Measurements from ENCODE around the gene SLC12A6.
A peak's percentile ranks its signal among the peaks of the same experiment; 100 is the strongest.
"Not testable (repeated sequence)": the region's sequence is repeated elsewhere in the genome, so short reads cannot be mapped to it uniquely, and the experiment has no call there.

Gene SLC12A6

GRCh38 chr15:34248190-34248589, 89.4 kb downstream of the SLC12A6 start:
- no peak for FAIRE-seq

- no peak for FAIRE-seq
Observed at GRCh38 chr15:34246276-34246976, 91.2 kb downstream of the SLC12A6 start.

GRCh38 chr15:34243226-34243625, 94.4 kb downstream of the SLC12A6 start:
- no peak for FAIRE-seq

GRCh38 chr15:34242331-34242710, 95.3 kb downstream of the SLC12A6 start:
- FAIRE-seq = no peak

GRCh38 chr15:34241376-34242330, 95.9 kb downstream of the SLC12A6 start:
- FAIRE-seq = peak; percentile 85

GRCh38 chr15:34240537-34240936, 97.0 kb downstream of the SLC12A6 start:
- no peak for FAIRE-seq

GRCh38 chr15:34239151-34239808, 98.3 kb downstream of the SLC12A6 start:
- FAIRE-seq = no peak

GRCh38 chr15:34233614-34234013, 104.0 kb downstream of the SLC12A6 start:
- FAIRE-seq = no peak

GRCh38 chr15:34223904-34224596, 113.5 kb downstream of the SLC12A6 start:
- FAIRE-seq = no peak

- no peak for FAIRE-seq
Observed at GRCh38 chr15:34217587-34218225, 119.9 kb downstream of the SLC12A6 start.

GRCh38 chr15:34216527-34217270, 120.9 kb downstream of the SLC12A6 start:
- FAIRE-seq = no peak

GRCh38 chr15:34214135-34214534, 123.4 kb downstream of the SLC12A6 start:
- FAIRE-seq = no peak

- FAIRE-seq = no peak
Observed at GRCh38 chr15:34213690-34214089, 123.9 kb downstream of the SLC12A6 start.

- FAIRE-seq = peak; percentile 72
Observed at GRCh38 chr15:34209421-34210282, 127.9 kb downstream of the SLC12A6 start, which contains the start of gene KATNBL1. Gene KATNBL1, minus strand, starts transcription at chr15:34210096. Its CDS starts 46,420 bp downstream, at chr15:34163676.

GRCh38 chr15:34206011-34206410, 131.6 kb downstream of the SLC12A6 start:
- no peak for FAIRE-seq

GRCh38 chr15:34203936-34204335, 133.6 kb downstream of the SLC12A6 start:
- FAIRE-seq = no peak

- FAIRE-seq = no peak
Observed at GRCh38 chr15:34203305-34203704, 134.3 kb downstream of the SLC12A6 start.

GRCh38 chr15:34193272-34193671, 144.3 kb downstream of the SLC12A6 start:
- FAIRE-seq = not testable (repeated sequence)

GRCh38 chr15:34188711-34189110, 148.9 kb downstream of the SLC12A6 start:
- FAIRE-seq = no peak

GRCh38 chr15:34185666-34186065, 151.9 kb downstream of the SLC12A6 start:
- no peak for FAIRE-seq
